SK-N-SH (cell line): ENCODE measurements around the gene GABRB3.

Experiments
- EZH2phosphoT487 ChIP-seq: fragments of 200-600 bp; sonication (generic); IDR thresholded peaks from 2 replicates; pipeline ENCODE4 v1.6.1; 2017; ENCODE audit warnings: low read depth, mixed run types, mild to moderate bottlenecking, antibody characterized with exemption, moderate library complexity, borderline replicate concordance
- NFIC ChIP-seq: IDR thresholded peaks from 2 replicates; pipeline ENCODE4 v1.4.0; 2012; ENCODE audit warnings: borderline replicate concordance
- NRF1 ChIP-seq: IDR thresholded peaks from 2 replicates; pipeline ENCODE4 v1.6.1; 2012; ENCODE audit warnings: low read depth, mild to moderate bottlenecking, low read length
- RFX5 ChIP-seq: IDR thresholded peaks from 2 replicates; pipeline ENCODE4 v1.6.1; 2012; ENCODE audit warnings: mild to moderate bottlenecking, improper control_type of control experiment, low read length
- YY1 ChIP-seq: IDR thresholded peaks from 2 replicates; pipeline ENCODE4 v1.4.0; 2012; ENCODE audit warnings: low read depth, mild to moderate bottlenecking
- TF ChIP-seq, protein P1 (sequence below): fragments of 200-600 bp; sonication (generic); IDR thresholded peaks from 2 replicates; pipeline ENCODE4 v1.6.1; 2017; ENCODE audit warnings: antibody characterized with exemption, mild to moderate bottlenecking, moderate library complexity
- TF ChIP-seq, protein P2 (sequence below): IDR thresholded peaks from 2 replicates; pipeline ENCODE4 v1.4.0; 2012; ENCODE audit warnings: low read depth
- TF ChIP-seq, protein P3 (sequence below): fragments of 150-350 bp; IDR thresholded peaks from 2 replicates; pipeline ENCODE4 v1.6.1; 2016; ENCODE audit warnings: mild to moderate bottlenecking, low read depth, low read length

DNA sequence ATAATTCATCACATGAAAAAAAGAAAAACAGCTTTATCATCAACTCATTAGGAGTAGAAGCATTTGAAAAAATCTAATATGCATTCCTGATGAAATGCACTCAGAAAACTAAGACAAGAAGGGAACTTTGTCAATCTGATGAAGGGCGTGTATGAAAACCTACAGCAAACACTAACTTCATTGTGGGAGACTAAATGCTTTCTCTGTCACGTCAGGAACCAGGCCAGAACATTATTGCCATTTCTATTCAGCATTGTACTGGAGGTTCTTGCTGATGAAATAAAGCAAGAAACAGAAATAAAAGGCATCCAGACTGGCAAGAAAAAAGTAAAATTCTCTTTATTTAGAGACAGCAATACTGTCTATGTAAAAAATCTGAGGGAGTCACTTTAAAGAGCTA is 235.2 kb downstream of the GABRB3 start:
- TF ChIP-seq YY1 (no peak), NRF1 (no peak), EZH2phosphoT487 (no peak), NFIC (no peak), RFX5 (no peak)
- TF ChIP-seq, protein P1, sequence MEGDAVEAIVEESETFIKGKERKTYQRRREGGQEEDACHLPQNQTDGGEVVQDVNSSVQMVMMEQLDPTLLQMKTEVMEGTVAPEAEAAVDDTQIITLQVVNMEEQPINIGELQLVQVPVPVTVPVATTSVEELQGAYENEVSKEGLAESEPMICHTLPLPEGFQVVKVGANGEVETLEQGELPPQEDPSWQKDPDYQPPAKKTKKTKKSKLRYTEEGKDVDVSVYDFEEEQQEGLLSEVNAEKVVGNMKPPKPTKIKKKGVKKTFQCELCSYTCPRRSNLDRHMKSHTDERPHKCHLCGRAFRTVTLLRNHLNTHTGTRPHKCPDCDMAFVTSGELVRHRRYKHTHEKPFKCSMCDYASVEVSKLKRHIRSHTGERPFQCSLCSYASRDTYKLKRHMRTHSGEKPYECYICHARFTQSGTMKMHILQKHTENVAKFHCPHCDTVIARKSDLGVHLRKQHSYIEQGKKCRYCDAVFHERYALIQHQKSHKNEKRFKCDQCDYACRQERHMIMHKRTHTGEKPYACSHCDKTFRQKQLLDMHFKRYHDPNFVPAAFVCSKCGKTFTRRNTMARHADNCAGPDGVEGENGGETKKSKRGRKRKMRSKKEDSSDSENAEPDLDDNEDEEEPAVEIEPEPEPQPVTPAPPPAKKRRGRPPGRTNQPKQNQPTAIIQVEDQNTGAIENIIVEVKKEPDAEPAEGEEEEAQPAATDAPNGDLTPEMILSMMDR: no peak
- TF ChIP-seq, protein P2, sequence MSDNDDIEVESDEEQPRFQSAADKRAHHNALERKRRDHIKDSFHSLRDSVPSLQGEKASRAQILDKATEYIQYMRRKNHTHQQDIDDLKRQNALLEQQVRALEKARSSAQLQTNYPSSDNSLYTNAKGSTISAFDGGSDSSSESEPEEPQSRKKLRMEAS: no peak
- TF ChIP-seq, protein P3, sequence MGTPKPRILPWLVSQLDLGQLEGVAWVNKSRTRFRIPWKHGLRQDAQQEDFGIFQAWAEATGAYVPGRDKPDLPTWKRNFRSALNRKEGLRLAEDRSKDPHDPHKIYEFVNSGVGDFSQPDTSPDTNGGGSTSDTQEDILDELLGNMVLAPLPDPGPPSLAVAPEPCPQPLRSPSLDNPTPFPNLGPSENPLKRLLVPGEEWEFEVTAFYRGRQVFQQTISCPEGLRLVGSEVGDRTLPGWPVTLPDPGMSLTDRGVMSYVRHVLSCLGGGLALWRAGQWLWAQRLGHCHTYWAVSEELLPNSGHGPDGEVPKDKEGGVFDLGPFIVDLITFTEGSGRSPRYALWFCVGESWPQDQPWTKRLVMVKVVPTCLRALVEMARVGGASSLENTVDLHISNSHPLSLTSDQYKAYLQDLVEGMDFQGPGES: no peak
